ENCODE measurements around the gene PLCB2. TPM values are rescaled to one million over a fixed set of nuclear protein-coding genes. Genes with fewer than 3 reads are reported as not detected.
A peak's percentile ranks its signal among the peaks of the same experiment; 100 is the strongest.

The PLCB2 gene
- polyA plus RNA-seq, 1 of the 3 experiments (the other 2 are of a cell fraction), result 0.15 TPM

GRCh38 chr15:40338921-40339620, 31.3 kb upstream of the PLCB2 start:
- WGBS (ENCODE audit: low lambda C conversion rate), result 37% methylated on average over 7 of the region's 11 CpGs
- peak overlapping the region; percentile 98 for H3K9ac ChIP-seq
- peak overlapping the region; percentile 96 to 98 for H3K27ac ChIP-seq (ENCODE audit: low read depth in 2 of 2, low read length in 1 of 2)
- peaks cover 53% of the 10 kb centered on the region for H3K79me2 ChIP-seq (ENCODE audit: insufficient read depth)
- DNase-seq, result no peak
- H4K20me1 ChIP-seq (ENCODE audit: insufficient read depth), result no peaks in the 10 kb centered on the region
- H3F3A ChIP-seq (replicated peaks; ENCODE audit: insufficient read depth), result peaks cover 34% of the 10 kb centered on the region
- peak overlapping the region; percentile 51 to 77; a peak in 3 of 4 replicates for H3K4me3 ChIP-seq (ENCODE audit: low read depth in 2 of 2, low read length in 1 of 2)
- H3K27me3 ChIP-seq (ENCODE audit: insufficient read depth), result no peaks in the 10 kb centered on the region
- H3K4me1 ChIP-seq (ENCODE audit: control insufficient read depth in 1 of 2, insufficient read depth in 2 of 2, low read depth in 1 of 2, low read length in 1 of 2), result peaks cover 55 to 69% of the 10 kb centered on the region in 2 experiments; a peak in 3 of 4 replicates
- H3K36me3 ChIP-seq (replicated peaks in 1 of 2; ENCODE audit: control insufficient read depth in 1 of 2, insufficient read depth in 2 of 2, low read length in 1 of 2), result peaks cover 19 to 26% of the 10 kb centered on the region in 2 experiments
- H2AFZ ChIP-seq (ENCODE audit: low read depth), result no peak overlapping the region
- CTCF ChIA-PET, result interaction anchor here (0.7 to 70.6 kb wide), 23 partner anchors 3 to 178 kb away, joined by 3 to 2194 read pairs (median 4); partner anchors contain the start of genes ANKRD63, BUB1B, CCDC9B and DISP2
- no peaks in the 10 kb centered on the region for H3K9me3 ChIP-seq
- H3K4me2 ChIP-seq, result peak overlapping the region; percentile 94
- TF ChIP-seq EP300 (IDR thresholded peaks at IDR 0.05; ENCODE audit: borderline replicate concordance in 1 of 2, low read depth in 1 of 2, low read length in 1 of 2) (peak in 1 of 2 experiments; percentile 71; a peak in 1 of 4 replicates), USF1 (IDR thresholded peaks at IDR 0.05; ENCODE audit: borderline replicate concordance, low read depth) (no peak), IRF3 (IDR thresholded peaks at IDR 0.05; ENCODE audit: low read depth, low read length) (no peak), ELF1 (IDR thresholded peaks at IDR 0.05) (0 out of 2 replicates have a peak, but pooled peaks have one; percentile 17), EZH2phosphoT487 (IDR thresholded peaks at IDR 0.05; ENCODE audit: borderline replicate concordance, low read depth) (no peak), REST (IDR thresholded peaks at IDR 0.05; ENCODE audit: low read depth, low read length) (no peak), NFIC (IDR thresholded peaks at IDR 0.05; ENCODE audit: borderline replicate concordance) (peak; percentile 80), PBX3 (IDR thresholded peaks at IDR 0.05) (peak; percentile 34; the same call in 1 of the 2 replicates), TCF12 (IDR thresholded peaks at IDR 0.05) (peak; percentile 73), CHD2 (IDR thresholded peaks at IDR 0.05; ENCODE audit: low read length, partially characterized antibody) (no peak), RCOR1 (IDR thresholded peaks at IDR 0.05; ENCODE audit: low read length) (no peak), TEAD4 (IDR thresholded peaks at IDR 0.05; ENCODE audit: borderline replicate concordance, insufficient read depth) (peak; percentile 90), FOSL2 (IDR thresholded peaks at IDR 0.05; ENCODE audit: borderline replicate concordance, low read depth) (peak; percentile 70; the same call in 1 of the 2 replicates), POLR2AphosphoS5 (IDR thresholded peaks at IDR 0.05; ENCODE audit: low read depth, low read length) (0 out of 2 replicates have a peak, but pooled peaks have one; percentile 42), GATA2 (CRISPR knock-in tag; IDR thresholded peaks at IDR 0.05) (no peak), SMC3 (IDR thresholded peaks at IDR 0.05; ENCODE audit: low read depth, low read length) (no peak), JUND (IDR thresholded peaks at IDR 0.05) (peak; percentile 80), TAF1 (IDR thresholded peaks at IDR 0.05; ENCODE audit: borderline replicate concordance, low read depth, low read length) (peak; percentile 29; the same call in 1 of the 2 replicates)
- POLR2A ChIA-PET, result interaction anchor here (0.9 to 3.0 kb wide), 7 partner anchors 14 to 85 kb away, joined by 3 to 22 read pairs (median 3); partner anchors contain the start of genes IVD and KNSTRN
- H3K9me2 ChIP-seq, result no peaks in the 10 kb centered on the region

Measured in SK-N-SH (cell line).